ENCODE measurements around the gene GALNT18.
A peak's percentile ranks its signal among the peaks of the same experiment; 100 is the strongest.

GALNT18 gene

GRCh38 chr11:11628651-11629050 is 6.8 kb upstream of the GALNT18 start:
- TF ChIP-seq CTCF (conservative IDR thresholded peaks at IDR 0.05; ENCODE audit: low read depth, low read length) = no peak
- no peak for DNase-seq (ENCODE audit: low read depth)
- no peak overlapping the region for H3K4me3 ChIP-seq (ENCODE audit: low read depth, low read length)

GRCh38 chr11:11626128-11626527 is 4.3 kb upstream of the GALNT18 start:
- no peak overlapping the region for H3K4me3 ChIP-seq (ENCODE audit: low read depth, low read length)
- no peak for DNase-seq (ENCODE audit: low read depth)
- TF ChIP-seq CTCF (conservative IDR thresholded peaks at IDR 0.05; ENCODE audit: low read depth, low read length) = no peak

GRCh38 chr11:11624926-11625325 is 3.1 kb upstream of the GALNT18 start:
- no peak for DNase-seq (ENCODE audit: low read depth)
- no peak for TF ChIP-seq CTCF (conservative IDR thresholded peaks at IDR 0.05; ENCODE audit: low read depth, low read length)
- no peak overlapping the region for H3K4me3 ChIP-seq (ENCODE audit: low read depth, low read length)

- no peak for DNase-seq (ENCODE audit: low read depth)
- no peak overlapping the region for H3K4me3 ChIP-seq (ENCODE audit: low read depth, low read length)
- no peak for TF ChIP-seq CTCF (conservative IDR thresholded peaks at IDR 0.05; ENCODE audit: low read depth, low read length)
Measured at GRCh38 chr11:11624204-11624603, 2.4 kb upstream of the GALNT18 start.

- H3K4me3 ChIP-seq (ENCODE audit: low read depth, low read length) = no peak overlapping the region
- no peak for DNase-seq (ENCODE audit: low read depth)
- TF ChIP-seq CTCF (conservative IDR thresholded peaks at IDR 0.05; ENCODE audit: low read depth, low read length) = no peak
Measured at GRCh38 chr11:11622772-11623171, 967 bp upstream of the GALNT18 start.

- H3K4me3 ChIP-seq (ENCODE audit: low read depth, low read length) = peak overlapping the region; percentile 41
- no peak for TF ChIP-seq CTCF (conservative IDR thresholded peaks at IDR 0.05; ENCODE audit: low read depth, low read length)
- DNase-seq (ENCODE audit: low read depth) = no peak
Measured at GRCh38 chr11:11622340-11622706, 518 bp upstream of the GALNT18 start.

GRCh38 chr11:11620921-11621572 is 758 bp downstream of the GALNT18 start:
- peak overlapping the region; percentile 40 for H3K4me3 ChIP-seq (ENCODE audit: low read depth, low read length)
- peak; percentile 7 for DNase-seq (ENCODE audit: low read depth)
- no peak for TF ChIP-seq CTCF (conservative IDR thresholded peaks at IDR 0.05; ENCODE audit: low read depth, low read length)
